CD4-positive, CD25-positive, alpha-beta regulatory T cell (primary cell): Measurements from ENCODE around the gene RNF167. TPM values are rescaled to one million over a fixed set of nuclear protein-coding genes. Genes with fewer than 3 reads are reported as not detected.
A peak's percentile ranks its signal among the peaks of the same experiment; 100 is the strongest.
"Not testable (repeated sequence)": the region's sequence is repeated elsewhere in the genome, so short reads cannot be mapped to it uniquely, and the experiment has no call there.

Source experiments
- ATAC-seq, 2 donors: fragments of 150-1000 bp; cut with Tn5 transposase; one replicate each; pipeline ENCODE4 v1.10.0; 2021; ENCODE audit warnings: low read depth in 2 of 2, moderate number of reproducible peaks in 2 of 2, moderate library complexity in 1 of 2
- DNase-seq, 3 donors: peaks; one replicate each; pipeline versions ENCODE4 v3.0.0 to v3.0.0-alpha.2; 2012 to 2022; ENCODE audit warnings: mixed read lengths in 1 of 3
- H3K27ac ChIP-seq: one replicate; pipeline ENCODE4 v1.7.0; 2013; ENCODE audit warnings: mild to moderate bottlenecking, low read length; ENCODE audit not compliant: insufficient read depth, poor library complexity, severe bottlenecking
- H3K27me3 ChIP-seq: one replicate; pipeline ENCODE4 v1.7.0; 2013; ENCODE audit warnings: low read length; ENCODE audit not compliant: control insufficient read depth, insufficient read depth
- H3K36me3 ChIP-seq: one replicate; pipeline ENCODE4 v1.7.0; 2013; ENCODE audit warnings: mild to moderate bottlenecking, low read length, moderate library complexity; ENCODE audit not compliant: control insufficient read depth, insufficient read depth
- H3K4me1 ChIP-seq: 2 replicates; pipeline ENCODE4 v1.7.0; 2013; ENCODE audit warnings: mild to moderate bottlenecking, low read length; ENCODE audit not compliant: insufficient read depth, control insufficient read depth, poor library complexity, severe bottlenecking
- H3K4me3 ChIP-seq: one replicate; pipeline ENCODE4 v1.7.0; 2013; ENCODE audit warnings: low read depth, mild to moderate bottlenecking, low read length, moderate library complexity
- H3K9me3 ChIP-seq, 2 experiments: 1 replicate in 1 of 2; 2 replicates in 1 of 2; pipeline ENCODE4 v1.7.0; 2013; ENCODE audit warnings: low read length in 2 of 2, mild to moderate bottlenecking in 1 of 2, moderate library complexity in 1 of 2; ENCODE audit not compliant: control insufficient read depth in 2 of 2
- H3K27ac Mint-ChIP-seq, 3 donors: one replicate each; pipeline ENCODE4 v1.8.0; 2020 to 2022; ENCODE audit warnings: mild to moderate bottlenecking in 3 of 3, mixed read lengths in 3 of 3, moderate library complexity in 2 of 3
- H3K27me3 Mint-ChIP-seq: one replicate; pipeline ENCODE4 v1.8.0; 2022; ENCODE audit warnings: mild to moderate bottlenecking, mixed read lengths
- H3K36me3 Mint-ChIP-seq: one replicate; pipeline ENCODE4 v1.8.0; 2020; ENCODE audit warnings: mixed read lengths
- H3K4me1 Mint-ChIP-seq, 4 donors: one replicate each; pipeline ENCODE4 v1.8.0; 2020 to 2022; ENCODE audit warnings: mixed read lengths in 4 of 4, mild to moderate bottlenecking in 1 of 4
- H3K4me3 Mint-ChIP-seq, 4 donors: one replicate each; pipeline ENCODE4 v1.8.0; 2020 to 2022; ENCODE audit warnings: mild to moderate bottlenecking in 4 of 4, mixed read lengths in 4 of 4, moderate library complexity in 3 of 4
- H3K9me3 Mint-ChIP-seq, 7 donors: one replicate each; pipeline ENCODE4 v1.8.0; 2020 to 2022; ENCODE audit warnings: mixed read lengths in 7 of 7, mild to moderate bottlenecking in 3 of 7, moderate library complexity in 2 of 7
- polyA plus RNA-seq, 4 donors: library from polyadenylated mRNA; unstranded; fragments of 300-500 nt; fragmentation: Illumina TruSeq; gene quantifications; one replicate each; pipeline ENCODE4 v1.2.3, GENCODE V29; 2021
- total RNA-seq: library from RNA; stranded (reverse); gene quantifications from one replicate; pipeline ENCODE4 v1.2.3, GENCODE V29; 2022

RNF167 gene
- total and polyA plus RNA-seq, 5 donors from 2014 or later, result 31.5 to 105 (median 50.7) TPM

GRCh38 chr17:4908711-4909496 lies 31.2 kb upstream of the RNF167 start:
- Histone ChIP-seq H3K36me3 (no peaks in the 10 kb centered on the region), H3K4me1 (peaks cover 13% of the 10 kb centered on the region), H3K27ac (no peak overlapping the region), H3K9me3 (no peaks in the 10 kb centered on the region), H3K27me3 (no peaks in the 10 kb centered on the region), H3K4me3 (no peak overlapping the region)
- H3K9me3 Mint-ChIP-seq, result no peaks in the 10 kb centered on the region
- ATAC-seq (peak; percentile 89 to 96), DNase-seq (peak; percentile 55 to 94 (median 77))
- H3K27me3 Mint-ChIP-seq, result peaks cover 5% of the 10 kb centered on the region
- H3K4me1 Mint-ChIP-seq, result peaks cover 0 to 4% (median 1%) of the 10 kb centered on the region in 4 donors
- no peak overlapping the region for H3K4me3 Mint-ChIP-seq
- H3K36me3 Mint-ChIP-seq, result no peaks in the 10 kb centered on the region
- H3K27ac Mint-ChIP-seq, result no peak overlapping the region

GRCh38 chr17:4913994-4914393 lies 26.1 kb upstream of the RNF167 start:
- peaks cover 0 to 4% (median 0%) of the 10 kb centered on the region in 4 donors for H3K4me1 Mint-ChIP-seq

GRCh38 chr17:4914551-4914950 lies 25.5 kb upstream of the RNF167 start:
- H3K27me3 Mint-ChIP-seq, H3K27me3 ChIP-seq, DNase-seq, H3K4me1 ChIP-seq, ATAC-seq, H3K27ac Mint-ChIP-seq, H3K4me1 Mint-ChIP-seq, H3K27ac ChIP-seq, H3K36me3 ChIP-seq, H3K9me3 ChIP-seq, H3K4me3 ChIP-seq, H3K4me3 Mint-ChIP-seq, H3K36me3 Mint-ChIP-seq, H3K9me3 Mint-ChIP-seq: not testable (repeated sequence)

More at GRCh38 chr17:4913994-4914393, 26.1 kb upstream of the RNF167 start:
- Histone ChIP-seq H3K36me3 (no peaks in the 10 kb centered on the region), H3K27me3 (no peaks in the 10 kb centered on the region), H3K4me3 (no peak overlapping the region), H3K27ac (no peak overlapping the region), H3K4me1 (peaks cover 4% of the 10 kb centered on the region), H3K9me3 (no peaks in the 10 kb centered on the region)
- DNase-seq, result no peak
- ATAC-seq, result no peak
- H3K9me3 Mint-ChIP-seq, result no peaks in the 10 kb centered on the region
- no peak overlapping the region for H3K4me3 Mint-ChIP-seq
- no peaks in the 10 kb centered on the region for H3K27me3 Mint-ChIP-seq
- H3K36me3 Mint-ChIP-seq, result no peaks in the 10 kb centered on the region
- no peak overlapping the region for H3K27ac Mint-ChIP-seq

GRCh38 chr17:4919511-4920047 lies 20.5 kb upstream of the RNF167 start:
- H3K27me3 ChIP-seq, result no peaks in the 10 kb centered on the region
- no peak for DNase-seq
- H3K9me3 ChIP-seq, result no peaks in the 10 kb centered on the region
- Mint-ChIP-seq H3K9me3 (no peaks in the 10 kb centered on the region), H3K36me3 (no peaks in the 10 kb centered on the region), H3K27ac (no peak overlapping the region), H3K4me3 (no peak overlapping the region), H3K27me3 (no peaks in the 10 kb centered on the region), H3K4me1 (no peaks in the 10 kb centered on the region)
- H3K36me3 ChIP-seq, result no peaks in the 10 kb centered on the region
- H3K4me3 ChIP-seq, result no peak overlapping the region
- no peak overlapping the region for H3K27ac ChIP-seq
- no peaks in the 10 kb centered on the region for H3K4me1 ChIP-seq
- no peak for ATAC-seq

GRCh38 chr17:4920351-4921048 lies 19.6 kb upstream of the RNF167 start:
- H3K27me3 Mint-ChIP-seq, result no peaks in the 10 kb centered on the region

GRCh38 chr17:4921320-4921719 lies 18.7 kb upstream of the RNF167 start:
- no peaks in the 10 kb centered on the region for H3K36me3 ChIP-seq
- H3K36me3 Mint-ChIP-seq, result peaks cover under 1% of the 10 kb centered on the region
- no peaks in the 10 kb centered on the region for H3K4me1 Mint-ChIP-seq
- no peaks in the 10 kb centered on the region for H3K27me3 ChIP-seq
- H3K4me3 ChIP-seq, result no peak overlapping the region
- H3K27ac Mint-ChIP-seq, result peak overlapping the region in 1 of 3 donors; percentile 29
- ATAC-seq (no peak), DNase-seq (no peak)
- H3K4me1 ChIP-seq, result no peaks in the 10 kb centered on the region
- no peaks in the 10 kb centered on the region for H3K27me3 Mint-ChIP-seq
- H3K9me3 Mint-ChIP-seq, result no peaks in the 10 kb centered on the region
- H3K4me3 Mint-ChIP-seq, result no peak overlapping the region
- H3K27ac ChIP-seq, result no peak overlapping the region
- H3K9me3 ChIP-seq, result no peaks in the 10 kb centered on the region

More at GRCh38 chr17:4920351-4921048, 19.6 kb upstream of the RNF167 start:
- Histone ChIP-seq H3K36me3 (no peaks in the 10 kb centered on the region), H3K4me3 (no peak overlapping the region), H3K27me3 (no peaks in the 10 kb centered on the region), H3K9me3 (no peaks in the 10 kb centered on the region), H3K27ac (no peak overlapping the region), H3K4me1 (no peaks in the 10 kb centered on the region)
- no peak for ATAC-seq
- peak overlapping the region in 1 of 3 donors; percentile 29 for H3K27ac Mint-ChIP-seq
- no peaks in the 10 kb centered on the region for H3K9me3 Mint-ChIP-seq
- no peak for DNase-seq
- no peaks in the 10 kb centered on the region for H3K4me1 Mint-ChIP-seq
- H3K4me3 Mint-ChIP-seq, result no peak overlapping the region
- H3K36me3 Mint-ChIP-seq, result no peaks in the 10 kb centered on the region

- not testable (repeated sequence) for H3K36me3 ChIP-seq, H3K27me3 ChIP-seq, H3K4me1 ChIP-seq, H3K9me3 ChIP-seq, H3K27ac ChIP-seq, H3K27ac Mint-ChIP-seq, ATAC-seq, DNase-seq, H3K4me3 Mint-ChIP-seq, H3K27me3 Mint-ChIP-seq, H3K4me3 ChIP-seq, H3K9me3 Mint-ChIP-seq, H3K4me1 Mint-ChIP-seq
- peaks cover 21% of the 10 kb centered on the region for H3K36me3 Mint-ChIP-seq
Observed at GRCh38 chr17:4926577-4927335, 13.3 kb upstream of the RNF167 start.
